Umbilical cord (tissue), 2 donors: ENCODE measurements around the gene COPG1. TPM values are rescaled to one million over a fixed set of nuclear protein-coding genes. Genes with fewer than 3 reads are reported as not detected.

ENCODE experiments used
- DNase-seq: peaks from one replicate; pipeline ENCODE4 v3.0.0-alpha.2; 2015; ENCODE audit warnings: low spot score
- total RNA-seq: library from RNA; depleted of rRNA; stranded (reverse); fragments of >200 nt; gene quantifications from one replicate; pipeline ENCODE4 v1.2.3, GENCODE V29; 2014; ENCODE audit warnings: low replicate concordance; ENCODE audit not compliant: insufficient read depth

The COPG1 gene
- total RNA-seq, 1 donor from 2014 or later = 139 TPM

GRCh38 chr3:129313665-129314385, 64.4 kb downstream of the COPG1 start:
- DNase-seq = peak; percentile 17

GRCh38 chr3:129314386-129315222, 65.2 kb downstream of the COPG1 start:
- peak; percentile 93 for DNase-seq

- DNase-seq = peak; percentile 31
Observed at GRCh38 chr3:129315223-129315997, 66.0 kb downstream of the COPG1 start.

- no peak for DNase-seq
Observed at GRCh38 chr3:129315998-129316247, 66.5 kb downstream of the COPG1 start.

GRCh38 chr3:129316248-129317013, 67.0 kb downstream of the COPG1 start:
- peak; percentile 86 for DNase-seq

- DNase-seq = no peak
Observed at GRCh38 chr3:129317014-129317771, 67.8 kb downstream of the COPG1 start.

GRCh38 chr3:129317848-129318247, 68.4 kb downstream of the COPG1 start:
- no peak for DNase-seq

GRCh38 chr3:129318921-129319320, 69.5 kb downstream of the COPG1 start:
- DNase-seq = no peak

GRCh38 chr3:129320261-129320660, 70.9 kb downstream of the COPG1 start:
- no peak for DNase-seq

GRCh38 chr3:129320825-129321487, 71.5 kb downstream of the COPG1 start:
- DNase-seq = no peak

GRCh38 chr3:129321887-129322286, 72.5 kb downstream of the COPG1 start:
- no peak for DNase-seq

GRCh38 chr3:129323651-129324294, 74.4 kb downstream of the COPG1 start:
- DNase-seq = no peak

- DNase-seq = no peak
Observed at GRCh38 chr3:129324855-129325254, 75.4 kb downstream of the COPG1 start.

GRCh38 chr3:129325383-129325782, 76.0 kb downstream of the COPG1 start:
- DNase-seq = no peak

- no peak for DNase-seq
Observed at GRCh38 chr3:129326138-129326537, 76.7 kb downstream of the COPG1 start.

- no peak for DNase-seq
Observed at GRCh38 chr3:129326595-129326994, 77.2 kb downstream of the COPG1 start.
